ENCODE results near the gene SORBS2. TPM values are rescaled to one million over a fixed set of nuclear protein-coding genes. Genes with fewer than 3 reads are reported as not detected.

Gene SORBS2
- total and polyA plus RNA-seq, 2 of the 4 experiments (the other 2 are of a cell fraction) = 0.18 TPM; not detected in 1

GRCh38 chr4:185794637-185795036 lies 17.4 kb downstream of the SORBS2 start:
- ATAC-seq (ENCODE audit: low read depth) = no peak

More at GRCh38 chr4:185794637-185795036, 17.4 kb downstream of the SORBS2 start:
- Histone ChIP-seq H2AFZ (replicated peaks; ENCODE audit: low read length, poor library complexity) (no peak overlapping the region), H3K4me2 (ENCODE audit: low read depth, low read length) (no peak overlapping the region), H2BK5ac (ENCODE audit: low read depth, low read length, poor library complexity, severe bottlenecking) (no peak overlapping the region), H4K20me1 (ENCODE audit: insufficient read depth, low read length) (no peaks in the 10 kb centered on the region), H3K79me1 (ENCODE audit: low read depth in 1 of 2, low read length in 2 of 2) (no peaks in the 10 kb centered on the region), H3K4me3 (ENCODE audit: insufficient read depth, low read depth, low read length) (no peak overlapping the region), H3K56ac (ENCODE audit: extremely low read depth, insufficient read depth, low read length) (no peak overlapping the region), H3K23ac (ENCODE audit: low read depth, low read length) (no peak overlapping the region), H3K14ac (replicated peaks; ENCODE audit: low read depth, low read length) (no peak overlapping the region), H3K9ac (ENCODE audit: low read depth, low read length) (no peak overlapping the region), H3K18ac (ENCODE audit: low read depth, low read length) (no peak overlapping the region), H3K9me1 (ENCODE audit: insufficient read depth, low read length) (peaks cover 7% of the 10 kb centered on the region; the same call in 1 of the 2 replicates), H2BK120ac (ENCODE audit: low read depth, low read length) (peak overlapping the region; percentile 31), H2AK5ac (ENCODE audit: low read depth, low read length) (no peak overlapping the region), H4K8ac (ENCODE audit: low read depth in 2 of 2, low read length in 2 of 2) (no peak overlapping the region), H2AK9ac (replicated peaks; ENCODE audit: low read depth, low read length, poor library complexity) (no peak overlapping the region), H3K27ac (ENCODE audit: insufficient read depth, low read length) (no peak overlapping the region), H4K91ac (ENCODE audit: insufficient read depth, low read depth, low read length) (no peak overlapping the region; the same call in 1 of the 2 replicates), H3K36me3 (ENCODE audit: control insufficient read depth, insufficient read depth, low read length) (no peaks in the 10 kb centered on the region), H2BK15ac (ENCODE audit: low read depth, low read length) (no peak overlapping the region), H4K5ac (ENCODE audit: low read depth, low read length) (no peak overlapping the region), H3K4me1 (ENCODE audit: control insufficient read depth, insufficient read depth, low read length) (peaks cover 11% of the 10 kb centered on the region), H3K27me3 (ENCODE audit: control insufficient read depth, insufficient read depth, low read length) (peaks cover 2% of the 10 kb centered on the region), H3K9me3 (ENCODE audit: control insufficient read depth, insufficient read depth, low read length) (no peaks in the 10 kb centered on the region), H3K4ac (ENCODE audit: low read depth, low read length) (no peak overlapping the region; the same call in 1 of the 2 replicates), H2BK20ac (ENCODE audit: low read depth, low read length) (0 out of 2 replicates have a peak overlapping the region, but pooled peaks have one; percentile 8)
- no TSS peak for BruUV-seq (replicated peaks)
- in situ Hi-C loops (cut with MboI; ENCODE audit: low sequenced_read_pairs) = no loop called here
- no peak for TF ChIP-seq CTCF (conservative IDR thresholded peaks at IDR 0.05; ENCODE audit: low read depth, low read length)
- CTCF ChIA-PET = no interaction called here
- no peak for DNase-seq
- intact Hi-C loops (cut with micrococcal nuclease) = no loop called here
- POLR2A ChIA-PET (ENCODE audit: unreplicated experiment) = no interaction called here
- dilution Hi-C loops (cut with HindIII; ENCODE audit: low sequenced_read_pairs, unreplicated experiment) = no loop called here
- no CpG with 5 or more reads among the region's 1 CpG for WGBS, 2 experiments (ENCODE audit: extremely low coverage in 2 of 2, insufficient read length in 1 of 2)

Data from IMR-90 (cell line).